T-helper 1 cell (primary cell): ENCODE data around the gene C2CD5.
"Not testable (repeated sequence)": the region's sequence is repeated elsewhere in the genome, so short reads cannot be mapped to it uniquely, and the experiment has no call there.

ENCODE experiments used
- DNase-seq, 5 donors: peaks; one replicate each; pipeline ENCODE4 v3.0.0-alpha.2; 2012 to 2020

C2CD5 gene

GRCh38 chr12:22476133-22476532 lies 68.2 kb downstream of the C2CD5 start:
- no peak for DNase-seq

GRCh38 chr12:22474970-22475720 lies 69.2 kb downstream of the C2CD5 start:
- DNase-seq, result no peak

- no peak for DNase-seq
Measured at GRCh38 chr12:22473212-22473611, 71.1 kb downstream of the C2CD5 start.

- DNase-seq, result no peak
Measured at GRCh38 chr12:22467190-22467589, 77.2 kb downstream of the C2CD5 start.

GRCh38 chr12:22463306-22463705 lies 81.0 kb downstream of the C2CD5 start:
- no peak for DNase-seq

- no peak for DNase-seq
Measured at GRCh38 chr12:22461786-22462185, 82.6 kb downstream of the C2CD5 start.

- DNase-seq, result peak in 2 of 5 donors; percentile 5 to 41
Measured at GRCh38 chr12:22459838-22460490, 84.4 kb downstream of the C2CD5 start.

- no peak for DNase-seq
Measured at GRCh38 chr12:22458298-22458937, 85.9 kb downstream of the C2CD5 start.

- no peak for DNase-seq
Measured at GRCh38 chr12:22457085-22457484, 87.3 kb downstream of the C2CD5 start.

- no peak for DNase-seq
Measured at GRCh38 chr12:22453511-22453910, 90.8 kb downstream of the C2CD5 start.

GRCh38 chr12:22447223-22447622 lies 97.1 kb downstream of the C2CD5 start:
- DNase-seq, result no peak

GRCh38 chr12:22444317-22444665 lies 100.1 kb downstream of the C2CD5 start:
- DNase-seq, result not testable (repeated sequence)

- DNase-seq, result peak; percentile 20 to 74 (median 48)
Measured at GRCh38 chr12:22443379-22444316, 100.7 kb downstream of the C2CD5 start.

GRCh38 chr12:22437031-22437806 lies 107.1 kb downstream of the C2CD5 start:
- no peak for DNase-seq

GRCh38 chr12:22435583-22435982 lies 108.8 kb downstream of the C2CD5 start:
- DNase-seq, result no peak

GRCh38 chr12:22431693-22432251 lies 112.6 kb downstream of the C2CD5 start:
- DNase-seq, result no peak

- DNase-seq, result no peak
Measured at GRCh38 chr12:22416801-22417200, 127.5 kb downstream of the C2CD5 start.

- no peak for DNase-seq
Measured at GRCh38 chr12:22415342-22416309, 128.7 kb downstream of the C2CD5 start.

- DNase-seq, result no peak
Measured at GRCh38 chr12:22414742-22415141, 129.6 kb downstream of the C2CD5 start.

- DNase-seq, result no peak
Measured at GRCh38 chr12:22413592-22413991, 130.8 kb downstream of the C2CD5 start.
